ENCODE measurements around the gene PPM1L. TPM values are rescaled to one million over a fixed set of nuclear protein-coding genes. Genes with fewer than 3 reads are reported as not detected.

Gene PPM1L
- total and polyA plus RNA-seq, 9 donors = 5.3 to 13.9 (median 10.9) TPM

DNA sequence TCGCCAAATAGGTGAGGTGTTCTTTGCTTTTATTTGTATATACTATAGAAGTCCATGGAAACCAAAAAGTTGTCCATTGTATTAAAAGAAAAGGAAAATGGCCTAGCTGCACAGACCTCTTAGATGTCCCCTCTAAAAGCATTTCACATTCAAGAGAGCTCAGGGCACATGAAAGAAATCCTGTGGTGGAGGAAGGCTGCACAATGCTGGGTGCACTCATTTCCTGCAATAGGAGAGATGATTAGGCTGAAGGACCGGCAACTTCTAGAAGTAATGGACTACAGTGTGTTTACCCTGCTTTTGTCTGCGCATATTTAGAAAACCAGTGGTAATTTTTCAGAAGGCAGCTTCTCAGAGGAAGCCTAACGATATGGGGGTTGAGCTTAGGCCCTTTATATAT is 25.4 kb downstream of the PPM1L start:
- Histone ChIP-seq H3K4me3 (ENCODE audit: low read length) (no peak overlapping the region), H3K27ac (ENCODE audit: low read length) (no peak overlapping the region), H3K9me3 (replicated peaks; ENCODE audit: control insufficient read depth, low read depth, low read length) (no peaks in the 10 kb centered on the region), H3K4me1 (ENCODE audit: control insufficient read depth, insufficient read depth, low read length) (no peaks in the 10 kb centered on the region), H3K36me3 (ENCODE audit: control insufficient read depth, insufficient read depth, low read length) (no peaks in the 10 kb centered on the region), H3K27me3 (ENCODE audit: control insufficient read depth, insufficient read depth, low read length) (no peaks in the 10 kb centered on the region)
- 83% methylated on average over 3 of the region's 4 CpGs for WGBS (ENCODE audit: insufficient coverage)
- no peak for DNase-seq

DNA sequence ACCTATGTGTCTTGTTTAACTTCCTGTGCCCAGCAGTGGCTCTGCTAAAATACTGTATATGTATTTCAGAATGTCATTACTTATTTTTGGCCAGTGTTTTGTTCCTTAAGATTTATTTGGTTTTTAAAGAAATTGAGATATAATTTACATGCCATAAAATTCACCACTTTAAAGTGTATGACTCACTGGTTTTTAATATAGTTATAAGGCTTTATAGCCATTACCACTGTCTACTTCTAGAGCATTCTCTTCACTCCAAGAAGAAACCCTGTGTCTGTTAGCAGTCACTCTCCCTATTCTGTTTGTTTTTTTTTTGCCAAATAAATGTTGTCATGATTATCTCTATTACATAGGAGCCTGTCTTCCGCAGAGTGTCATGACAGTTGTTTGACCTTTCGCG is 25.8 kb downstream of the PPM1L start:
- WGBS (ENCODE audit: insufficient coverage) = no CpG with 5 or more reads among the region's 3 CpGs
- no peak for DNase-seq
- Histone ChIP-seq H3K36me3 (ENCODE audit: control insufficient read depth, insufficient read depth, low read length) (no peaks in the 10 kb centered on the region), H3K27ac (ENCODE audit: low read length) (no peak overlapping the region), H3K4me1 (ENCODE audit: control insufficient read depth, insufficient read depth, low read length) (no peaks in the 10 kb centered on the region), H3K9me3 (replicated peaks; ENCODE audit: control insufficient read depth, low read depth, low read length) (no peaks in the 10 kb centered on the region), H3K4me3 (ENCODE audit: low read length) (no peak overlapping the region), H3K27me3 (ENCODE audit: control insufficient read depth, insufficient read depth, low read length) (no peaks in the 10 kb centered on the region)

DNA sequence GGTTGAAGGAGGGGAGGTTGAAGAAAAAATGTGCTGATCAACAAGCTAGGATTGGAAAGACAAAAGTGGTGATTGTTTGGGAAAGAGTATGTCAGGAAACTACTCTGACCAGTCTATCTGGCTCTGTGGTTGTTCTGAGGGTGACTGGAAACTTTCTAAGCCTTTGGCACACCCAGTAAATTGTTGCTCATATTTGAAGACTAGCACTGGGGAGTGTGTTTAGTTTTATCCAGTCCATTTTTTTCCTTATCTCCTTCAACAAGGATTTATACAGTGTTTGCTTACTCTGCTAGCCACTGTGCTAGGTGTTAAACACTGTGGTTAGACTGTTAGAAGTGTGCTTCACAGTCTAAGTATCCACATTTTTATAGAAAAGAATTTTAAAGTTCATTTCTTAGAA is 28.8 kb downstream of the PPM1L start:
- Histone ChIP-seq H3K9me3 (replicated peaks; ENCODE audit: control insufficient read depth, low read depth, low read length) (peaks cover 2% of the 10 kb centered on the region), H3K27me3 (ENCODE audit: control insufficient read depth, insufficient read depth, low read length) (no peaks in the 10 kb centered on the region), H3K27ac (ENCODE audit: low read length) (no peak overlapping the region), H3K4me3 (ENCODE audit: low read length) (no peak overlapping the region), H3K4me1 (ENCODE audit: control insufficient read depth, insufficient read depth, low read length) (no peaks in the 10 kb centered on the region), H3K36me3 (ENCODE audit: control insufficient read depth, insufficient read depth, low read length) (no peaks in the 10 kb centered on the region)
- DNase-seq = no peak

DNA sequence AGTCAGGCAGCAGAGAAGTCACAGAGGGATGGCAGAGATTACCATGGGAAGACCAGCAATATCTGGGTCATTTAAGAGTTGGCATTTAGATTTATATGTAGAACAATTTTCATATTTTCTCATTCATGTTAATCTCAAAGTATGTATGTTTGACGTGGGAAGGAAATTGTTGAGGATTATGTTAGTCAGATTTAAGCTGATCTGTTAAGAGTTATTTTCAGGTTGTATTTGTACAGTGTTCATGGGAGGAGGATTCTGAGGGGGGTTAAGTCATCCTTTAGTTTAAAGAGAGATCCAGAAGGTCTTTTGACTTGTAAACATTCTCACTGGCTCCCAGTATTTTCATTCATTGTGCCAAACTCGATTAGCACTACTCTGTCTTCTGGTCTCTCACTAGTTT is 34.7 kb downstream of the PPM1L start:
- H3K36me3 ChIP-seq (ENCODE audit: control insufficient read depth, insufficient read depth, low read length) = no peaks in the 10 kb centered on the region
- no peaks in the 10 kb centered on the region for H3K4me1 ChIP-seq (ENCODE audit: control insufficient read depth, insufficient read depth, low read length)
- no CpG with 5 or more reads among the region's 2 CpGs for WGBS (ENCODE audit: insufficient coverage)
- DNase-seq = no peak
- no peak overlapping the region for H3K4me3 ChIP-seq (ENCODE audit: low read length)
- peaks cover 2% of the 10 kb centered on the region for H3K9me3 ChIP-seq (replicated peaks; ENCODE audit: control insufficient read depth, low read depth, low read length)
- H3K27ac ChIP-seq (ENCODE audit: low read length) = no peak overlapping the region
- no peaks in the 10 kb centered on the region for H3K27me3 ChIP-seq (ENCODE audit: control insufficient read depth, insufficient read depth, low read length)

DNA sequence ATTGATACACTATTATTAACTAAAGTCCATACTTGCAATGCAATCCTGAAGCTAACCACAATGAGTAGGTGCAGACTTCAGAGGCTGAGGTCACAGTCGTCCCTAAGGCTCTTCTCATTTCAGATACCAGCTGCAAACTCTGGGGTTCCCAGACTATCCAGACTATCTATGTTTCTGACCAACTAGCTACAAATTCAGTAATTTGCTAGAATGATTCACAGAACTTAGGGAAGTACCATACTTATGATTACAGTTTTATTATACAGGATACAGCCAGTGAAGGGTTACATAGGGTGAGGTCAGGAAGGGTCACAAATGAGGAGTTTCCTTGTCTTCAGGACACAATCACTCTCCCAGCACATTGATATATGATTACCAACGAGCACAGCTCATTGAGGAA is 36.5 kb downstream of the PPM1L start:
- Histone ChIP-seq H3K4me3 (ENCODE audit: low read length) (no peak overlapping the region), H3K27me3 (ENCODE audit: control insufficient read depth, insufficient read depth, low read length) (no peaks in the 10 kb centered on the region), H3K9me3 (replicated peaks; ENCODE audit: control insufficient read depth, low read depth, low read length) (peaks cover 2% of the 10 kb centered on the region), H3K27ac (ENCODE audit: low read length) (no peak overlapping the region), H3K4me1 (ENCODE audit: control insufficient read depth, insufficient read depth, low read length) (no peaks in the 10 kb centered on the region), H3K36me3 (ENCODE audit: control insufficient read depth, insufficient read depth, low read length) (no peaks in the 10 kb centered on the region)
- DNase-seq = no peak
- no CpG with 5 or more reads among the region's 2 CpGs for WGBS (ENCODE audit: insufficient coverage)

DNA sequence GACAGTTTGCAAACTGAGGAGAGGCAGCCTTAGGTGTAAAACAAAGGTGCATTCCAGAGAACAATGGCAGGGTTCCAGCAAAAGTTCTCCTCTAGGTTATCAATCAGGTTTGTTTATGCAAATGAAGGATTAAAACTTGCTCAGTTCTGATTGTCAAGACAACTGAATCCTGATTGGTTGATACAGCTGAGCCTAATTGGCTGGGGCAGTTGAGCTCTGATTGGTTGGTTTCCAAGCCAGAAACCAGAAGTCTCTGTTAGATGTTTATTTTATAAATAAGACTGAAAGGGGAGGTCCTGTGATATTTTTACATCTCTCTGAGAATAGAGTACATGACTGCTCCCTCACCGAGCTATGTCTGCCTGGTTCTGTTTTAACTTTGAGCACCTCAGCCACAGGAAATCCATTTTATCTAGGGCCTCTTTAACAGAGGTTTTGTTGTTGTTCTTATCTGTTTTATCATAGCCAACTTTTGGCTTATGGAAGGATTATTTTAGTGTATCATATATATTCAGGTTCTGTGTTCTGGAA is 37.8 kb downstream of the PPM1L start:
- no peak for DNase-seq
- H3K36me3 ChIP-seq (ENCODE audit: control insufficient read depth, insufficient read depth, low read length) = no peaks in the 10 kb centered on the region
- H3K4me3 ChIP-seq (ENCODE audit: low read length) = no peak overlapping the region
- H3K27me3 ChIP-seq (ENCODE audit: control insufficient read depth, insufficient read depth, low read length) = no peaks in the 10 kb centered on the region
- H3K4me1 ChIP-seq (ENCODE audit: control insufficient read depth, insufficient read depth, low read length) = no peaks in the 10 kb centered on the region
- WGBS (ENCODE audit: insufficient coverage) = no CpG with 5 or more reads among the region's 1 CpG
- no peak overlapping the region for H3K27ac ChIP-seq (ENCODE audit: low read length)
- H3K9me3 ChIP-seq (replicated peaks; ENCODE audit: control insufficient read depth, low read depth, low read length) = no peaks in the 10 kb centered on the region

DNA sequence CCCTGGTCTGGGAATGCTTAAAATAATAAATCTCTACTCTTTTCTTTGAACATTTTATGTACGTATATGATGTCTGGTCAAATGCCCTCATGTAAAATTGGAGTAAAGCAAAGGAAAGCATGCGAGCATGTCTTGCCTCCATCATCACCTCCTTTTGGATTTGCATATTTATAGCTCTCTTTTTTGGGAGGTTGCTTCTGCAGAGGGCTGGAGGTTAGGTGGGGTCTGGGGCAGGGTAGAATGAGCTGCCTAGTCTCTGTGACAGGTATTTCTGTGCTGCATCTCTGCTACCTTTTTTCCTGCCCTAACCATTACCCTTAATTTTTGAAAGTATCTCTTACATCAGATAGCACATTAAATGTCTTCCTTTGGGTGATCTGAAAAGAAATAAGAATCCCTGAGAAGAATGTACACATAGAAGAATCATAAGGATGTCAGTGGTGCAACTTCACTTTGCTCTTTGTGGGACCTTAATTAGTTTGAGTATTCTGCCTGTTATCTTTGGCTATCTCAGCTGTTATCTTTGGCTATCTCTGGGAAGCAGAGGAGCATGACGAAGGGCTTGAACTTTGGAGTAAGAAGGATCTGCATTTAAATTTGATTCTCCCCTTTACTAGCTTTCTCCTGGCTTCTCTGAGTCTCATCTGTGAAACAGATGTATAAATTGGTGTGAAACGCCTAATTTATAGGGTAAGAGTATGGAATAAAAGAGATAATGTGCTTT is 40.2 kb downstream of the PPM1L start:
- Histone ChIP-seq H3K4me3 (ENCODE audit: low read length) (no peak overlapping the region), H3K4me1 (ENCODE audit: control insufficient read depth, insufficient read depth, low read length) (no peaks in the 10 kb centered on the region), H3K9me3 (replicated peaks; ENCODE audit: control insufficient read depth, low read depth, low read length) (no peaks in the 10 kb centered on the region), H3K27me3 (ENCODE audit: control insufficient read depth, insufficient read depth, low read length) (no peaks in the 10 kb centered on the region), H3K36me3 (ENCODE audit: control insufficient read depth, insufficient read depth, low read length) (no peaks in the 10 kb centered on the region), H3K27ac (ENCODE audit: low read length) (no peak overlapping the region)
- no CpG with 5 or more reads among the region's 4 CpGs for WGBS (ENCODE audit: insufficient coverage)
- DNase-seq = no peak

DNA sequence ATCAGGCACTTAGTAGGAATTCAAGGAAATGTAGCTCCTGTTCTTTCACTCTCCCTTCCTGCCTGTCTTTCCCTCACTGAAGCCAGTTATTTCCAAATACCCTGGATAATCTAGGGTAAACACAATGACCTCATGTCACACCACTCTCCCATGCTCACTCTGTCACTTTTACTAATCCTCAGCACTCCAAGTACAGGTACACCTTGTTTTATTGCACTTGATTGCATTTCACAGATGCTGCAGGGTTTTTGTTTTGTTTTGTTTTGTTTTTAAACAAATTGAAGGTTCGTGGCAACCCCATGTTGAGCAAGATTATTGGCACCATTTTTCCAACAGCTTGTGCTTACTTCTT is 40.8 kb downstream of the PPM1L start:
- Histone ChIP-seq H3K36me3 (ENCODE audit: control insufficient read depth, insufficient read depth, low read length) (no peaks in the 10 kb centered on the region), H3K27ac (ENCODE audit: low read length) (no peak overlapping the region), H3K4me3 (ENCODE audit: low read length) (no peak overlapping the region), H3K9me3 (replicated peaks; ENCODE audit: control insufficient read depth, low read depth, low read length) (no peaks in the 10 kb centered on the region), H3K4me1 (ENCODE audit: control insufficient read depth, insufficient read depth, low read length) (no peaks in the 10 kb centered on the region), H3K27me3 (ENCODE audit: control insufficient read depth, insufficient read depth, low read length) (no peaks in the 10 kb centered on the region)
- no peak for DNase-seq
- whole genome bisulfite sequencing (ENCODE audit: insufficient coverage) = no CpG with 5 or more reads among the region's 1 CpG

DNA sequence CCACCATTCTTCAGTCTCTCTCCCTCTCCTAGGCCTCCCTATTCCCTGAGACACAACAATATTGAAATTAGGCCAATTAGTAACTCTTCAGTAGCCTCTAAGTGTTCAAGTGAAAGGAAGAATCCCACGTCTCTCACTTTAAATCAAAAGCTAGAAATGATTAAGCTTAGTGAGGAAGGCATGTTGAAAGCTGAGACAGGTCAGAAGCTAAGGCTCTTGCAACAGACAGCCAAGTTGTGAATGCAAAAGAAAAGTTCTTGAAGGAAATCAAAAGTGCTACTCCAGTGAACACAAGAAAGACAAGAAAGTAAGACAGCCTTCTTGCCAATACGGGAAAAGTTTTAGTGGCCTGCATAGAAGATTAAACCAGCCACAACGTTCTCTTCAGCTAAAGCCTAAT is 41.3 kb downstream of the PPM1L start:
- no peaks in the 10 kb centered on the region for H3K36me3 ChIP-seq (ENCODE audit: control insufficient read depth, insufficient read depth, low read length)
- no CpG with 5 or more reads among the region's 3 CpGs for whole genome bisulfite sequencing (ENCODE audit: insufficient coverage)
- no peaks in the 10 kb centered on the region for H3K27me3 ChIP-seq (ENCODE audit: control insufficient read depth, insufficient read depth, low read length)
- no peak overlapping the region for H3K27ac ChIP-seq (ENCODE audit: low read length)
- no peak overlapping the region for H3K4me3 ChIP-seq (ENCODE audit: low read length)
- DNase-seq = no peak
- H3K9me3 ChIP-seq (replicated peaks; ENCODE audit: control insufficient read depth, low read depth, low read length) = no peaks in the 10 kb centered on the region
- no peaks in the 10 kb centered on the region for H3K4me1 ChIP-seq (ENCODE audit: control insufficient read depth, insufficient read depth, low read length)

DNA sequence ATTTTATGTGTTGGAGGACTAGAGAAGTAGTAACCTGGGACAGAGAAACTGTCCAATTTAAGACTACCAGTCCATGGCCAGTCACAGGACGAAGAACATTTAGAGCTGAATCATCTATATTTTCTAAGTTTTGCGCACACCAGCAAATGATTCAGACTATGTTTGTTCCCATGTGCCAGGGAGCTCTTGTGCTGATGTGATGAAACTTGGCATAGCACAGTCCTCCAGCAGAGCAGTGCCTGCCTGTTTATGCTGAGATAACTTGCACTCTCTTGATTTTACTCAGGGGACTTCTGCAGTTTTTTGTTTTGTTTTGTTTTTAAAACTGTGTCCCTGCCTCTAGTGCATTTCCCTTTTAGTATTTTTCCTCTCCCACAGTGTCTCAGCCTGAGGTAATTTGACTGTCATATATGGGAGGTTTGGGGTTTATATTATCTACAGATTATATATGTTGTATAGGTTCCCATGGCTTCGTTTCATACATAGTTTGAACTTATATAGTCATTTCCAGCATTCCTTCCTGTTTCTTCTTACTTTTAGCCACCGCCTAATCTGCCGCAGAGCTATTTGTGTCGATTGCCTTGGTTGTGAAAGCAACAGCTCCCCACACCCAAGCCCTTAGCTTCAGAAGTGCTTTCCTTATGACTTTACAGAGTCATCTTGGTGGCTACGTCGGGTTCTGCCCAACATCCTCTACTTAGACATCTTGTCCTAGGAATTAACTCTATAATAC is 45.5 kb downstream of the PPM1L start:
- H3K4me1 ChIP-seq (ENCODE audit: control insufficient read depth, insufficient read depth, low read length) = peaks cover 5% of the 10 kb centered on the region
- DNase-seq = peak; percentile 57
- WGBS (ENCODE audit: insufficient coverage) = 72% methylated on average over 4 of the region's 8 CpGs

More for the DNA sequence above, 45.5 kb downstream of the PPM1L start:
- H3K4me3 ChIP-seq (ENCODE audit: low read length) = no peak overlapping the region
- no peaks in the 10 kb centered on the region for H3K36me3 ChIP-seq (ENCODE audit: control insufficient read depth, insufficient read depth, low read length)
- no peaks in the 10 kb centered on the region for H3K9me3 ChIP-seq (replicated peaks; ENCODE audit: control insufficient read depth, low read depth, low read length)
- H3K27ac ChIP-seq (ENCODE audit: low read length) = peak overlapping the region; percentile 26
- no peaks in the 10 kb centered on the region for H3K27me3 ChIP-seq (ENCODE audit: control insufficient read depth, insufficient read depth, low read length)
